Trophoblast cell (in vitro differentiated cells and primary cell): ENCODE data around the gene LYSMD3.

Source experiments
- DNase-seq, 2 donors: peaks; one replicate each; pipeline ENCODE4 v3.0.0-alpha.2; 2016
- H2AFZ ChIP-seq: 2 replicates; pipeline ENCODE4 v1.6.1; 2013; ENCODE audit warnings: low read length, moderate library complexity, mild to moderate bottlenecking; ENCODE audit not compliant: insufficient read depth, poor library complexity
- H2AK5ac ChIP-seq: 2 replicates; pipeline ENCODE4 v1.6.1; 2013; ENCODE audit warnings: mild to moderate bottlenecking, low read length
- H2BK120ac ChIP-seq: 2 replicates; pipeline ENCODE4 v1.6.1; 2013; ENCODE audit warnings: low read length, mild to moderate bottlenecking, moderate library complexity; ENCODE audit not compliant: insufficient read depth, poor library complexity
- H2BK12ac ChIP-seq: 2 replicates; pipeline ENCODE4 v1.6.1; 2013; ENCODE audit warnings: mild to moderate bottlenecking, low read length, moderate library complexity
- H2BK5ac ChIP-seq: 2 replicates; pipeline ENCODE4 v1.6.1; 2013; ENCODE audit warnings: low read length, low read depth, moderate library complexity, mild to moderate bottlenecking; ENCODE audit not compliant: poor library complexity
- H3K14ac ChIP-seq: 2 replicates; pipeline ENCODE4 v1.6.1; 2013; ENCODE audit warnings: mild to moderate bottlenecking, low read length
- H3K18ac ChIP-seq: 2 replicates; pipeline ENCODE4 v1.6.1; 2013; ENCODE audit warnings: mild to moderate bottlenecking, low read length
- H3K23ac ChIP-seq: 2 replicates; pipeline ENCODE4 v1.6.1; 2013; ENCODE audit warnings: low read length
- H3K27ac ChIP-seq: 2 replicates; pipeline ENCODE4 v1.5.1; 2013; ENCODE audit warnings: low read depth, mild to moderate bottlenecking, inconsistent platforms, low read length, moderate library complexity
- H3K27me3 ChIP-seq: 2 replicates; pipeline ENCODE4 v1.6.1; 2013; ENCODE audit warnings: inconsistent platforms, mild to moderate bottlenecking, low read length, moderate library complexity; ENCODE audit not compliant: insufficient read depth
- H3K36me3 ChIP-seq, 2 experiments: 1 replicate in 1 of 2; 2 replicates in 1 of 2; pipeline ENCODE4 v1.6.1; 2013; ENCODE audit warnings: low read length in 2 of 2, mild to moderate bottlenecking in 2 of 2, moderate library complexity in 1 of 2; ENCODE audit not compliant: insufficient read depth in 2 of 2, control insufficient read depth in 1 of 2
- H3K4ac ChIP-seq: 2 replicates; pipeline ENCODE4 v1.6.1; 2013; ENCODE audit warnings: low read depth, mild to moderate bottlenecking, low read length, moderate library complexity
- H3K4me1 ChIP-seq, 2 experiments: 1 replicate in 1 of 2; 2 replicates in 1 of 2; pipeline ENCODE4 v1.6.1; 2013; ENCODE audit warnings: low read length in 2 of 2, mild to moderate bottlenecking in 2 of 2, moderate library complexity in 1 of 2; ENCODE audit not compliant: insufficient read depth in 2 of 2, control insufficient read depth in 1 of 2
- H3K4me2 ChIP-seq: 2 replicates; pipeline ENCODE4 v1.6.1; 2013; ENCODE audit warnings: inconsistent platforms, mild to moderate bottlenecking, low read length, moderate library complexity
- H3K4me3 ChIP-seq: 2 replicates; pipeline ENCODE4 v1.5.1; 2013; ENCODE audit warnings: mild to moderate bottlenecking, low read depth, low read length, inconsistent platforms
- H3K79me1 ChIP-seq: one replicate; pipeline ENCODE4 v1.6.1; 2013; ENCODE audit warnings: low read length
- H3K79me2 ChIP-seq: 2 replicates; pipeline ENCODE4 v1.6.1; 2013; ENCODE audit warnings: low read length, mild to moderate bottlenecking; ENCODE audit not compliant: control insufficient read depth, insufficient read depth, poor library complexity
- H3K9ac ChIP-seq: 2 replicates; pipeline ENCODE4 v1.6.1; 2013; ENCODE audit warnings: mild to moderate bottlenecking, low read length
- H3K9me3 ChIP-seq: 2 replicates; pipeline ENCODE4 v1.6.1; 2013; ENCODE audit warnings: low read depth, mild to moderate bottlenecking, control low read depth, inconsistent platforms, low read length; ENCODE audit not compliant: insufficient read depth
- H4K12ac ChIP-seq: 2 replicates; pipeline ENCODE4 v1.6.1; 2013; ENCODE audit warnings: low read depth, mild to moderate bottlenecking, low read length, moderate library complexity
- H4K8ac ChIP-seq: 2 replicates; pipeline ENCODE4 v1.6.1; 2013; ENCODE audit warnings: low read depth, mild to moderate bottlenecking, low read length, moderate library complexity
- H4K91ac ChIP-seq: one replicate; pipeline ENCODE4 v1.6.1; 2013; ENCODE audit warnings: low read depth, mild to moderate bottlenecking, low read length, moderate library complexity
- WGBS: extraction: QIAGEN DNeasy Blood & Tissue Kit; methylation state at CpG from one replicate; pipeline ENCODE4 v1.1.7; 2013; ENCODE audit warnings: missing lambda C conversion rate; ENCODE audit not compliant: insufficient read length, insufficient coverage; ENCODE audit errors: extremely low coverage; 5-methylcytosine and 5-hydroxymethylcytosine counted together

The LYSMD3 gene

DNA sequence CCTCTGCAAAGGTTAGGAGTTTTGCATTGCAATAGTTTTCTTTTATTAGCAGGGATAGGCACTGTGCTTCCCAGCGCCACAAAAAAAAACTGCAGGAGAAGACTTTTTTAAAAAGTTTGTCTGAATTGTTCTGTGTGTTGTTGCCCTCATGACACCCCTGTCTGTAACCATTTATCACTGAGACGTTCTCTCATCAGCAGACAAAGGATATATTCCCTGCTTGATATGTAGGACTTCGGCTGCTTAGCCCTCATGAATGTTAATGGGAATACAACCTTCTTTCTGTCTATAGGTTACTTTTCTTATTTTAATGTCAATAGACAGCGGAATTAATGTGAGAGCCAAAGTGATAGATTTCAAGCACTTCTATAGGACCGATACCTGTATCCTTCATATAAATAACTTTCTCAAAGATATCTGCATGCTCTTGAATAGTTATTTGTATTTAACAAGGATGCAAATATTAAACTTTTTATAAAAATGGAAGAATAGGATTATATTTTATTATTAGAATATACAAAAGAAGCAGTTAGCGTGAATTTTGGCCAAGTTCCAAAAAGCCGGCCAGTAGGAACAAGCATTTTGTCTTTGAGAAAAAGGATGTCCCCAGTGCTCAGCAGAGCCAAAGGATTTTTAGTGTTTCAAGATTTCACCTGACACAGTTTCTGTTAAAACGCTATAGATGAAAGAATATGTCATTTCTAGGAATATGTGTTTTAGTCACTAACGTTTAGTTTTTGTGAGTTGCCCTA lies 1.5 kb upstream of the LYSMD3 start:
- no peaks in the 10 kb centered on the region for H3K36me3 ChIP-seq
- no peaks in the 10 kb centered on the region for H3K27me3 ChIP-seq
- no peak overlapping the region for H3K18ac ChIP-seq
- no peak overlapping the region for H3K9ac ChIP-seq
- H3K9me3 ChIP-seq = no peaks in the 10 kb centered on the region
- no peak overlapping the region for H2BK12ac ChIP-seq
- H2AFZ ChIP-seq = no peak overlapping the region
- no peak overlapping the region for H3K4ac ChIP-seq
- H2BK120ac ChIP-seq = no peak overlapping the region
- H3K27ac ChIP-seq = no peak overlapping the region
- H3K23ac ChIP-seq = no peak overlapping the region
- no peak overlapping the region for H3K14ac ChIP-seq
- no peaks in the 10 kb centered on the region for H3K4me1 ChIP-seq
- no peak overlapping the region for H3K4me3 ChIP-seq
- H4K8ac ChIP-seq = no peak overlapping the region
- WGBS = no CpG with 5 or more reads among the region's 9 CpGs
- DNase-seq = no peak
- H3K79me1 ChIP-seq = peaks cover 6% of the 10 kb centered on the region
- H4K12ac ChIP-seq = no peak overlapping the region
- H3K79me2 ChIP-seq = peaks cover 7% of the 10 kb centered on the region
- no peak overlapping the region for H2BK5ac ChIP-seq
- no peak overlapping the region for H3K4me2 ChIP-seq
- no peak overlapping the region for H4K91ac ChIP-seq
- no peak overlapping the region for H2AK5ac ChIP-seq

DNA sequence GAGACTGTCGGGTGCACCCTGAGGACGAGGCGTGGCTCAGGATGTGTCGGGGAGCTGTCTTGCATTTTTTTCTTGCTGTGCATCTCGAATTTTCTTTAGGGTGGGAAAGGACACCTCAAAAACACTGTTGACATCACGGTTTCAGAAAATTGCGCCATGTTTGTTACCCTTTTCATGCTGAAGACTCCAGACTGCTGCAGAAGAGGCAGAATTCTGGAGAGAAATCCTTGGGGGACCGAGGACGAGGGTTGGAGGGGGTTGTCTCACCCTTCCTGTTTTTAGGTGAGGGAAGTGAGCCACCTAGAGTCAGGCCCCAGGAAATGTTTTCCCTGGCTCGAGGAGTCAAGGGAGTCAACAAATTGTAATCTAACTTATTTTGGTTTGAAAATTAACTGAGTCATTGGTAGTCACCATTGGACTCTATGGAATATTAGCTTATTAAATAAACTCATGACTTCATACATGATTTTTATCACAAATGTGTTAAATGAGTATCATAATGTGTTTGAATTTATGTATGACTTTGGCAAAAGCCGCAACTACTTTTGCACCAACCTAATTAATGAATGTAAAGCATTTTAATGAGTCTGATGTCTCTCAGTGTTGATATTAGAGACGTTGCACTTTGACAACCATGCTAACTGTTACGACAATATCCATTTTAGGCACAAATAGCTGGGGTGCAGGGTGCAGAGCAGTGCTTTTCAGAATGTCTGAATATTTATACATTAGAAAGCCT lies 724 bp upstream of the LYSMD3 start:
- Histone ChIP-seq H2BK5ac (peak overlapping the region; percentile 55), H3K79me1 (peaks cover 6% of the 10 kb centered on the region), H3K18ac (peak overlapping the region; percentile 80), H4K91ac (peak overlapping the region; percentile 53), H4K12ac (peak overlapping the region; percentile 24), H2BK12ac (no peak overlapping the region), H3K27me3 (no peaks in the 10 kb centered on the region), H3K14ac (peak overlapping the region; percentile 76), H3K36me3 (peaks cover 0 to 3% of the 10 kb centered on the region in 2 experiments), H3K27ac (no peak overlapping the region), H4K8ac (peak overlapping the region; percentile 88), H3K4ac (no peak overlapping the region), H2BK120ac (no peak overlapping the region), H2AFZ (peak overlapping the region; percentile 90), H3K9me3 (no peaks in the 10 kb centered on the region), H3K4me1 (no peaks in the 10 kb centered on the region), H3K9ac (peak overlapping the region; percentile 78), H3K4me2 (peak overlapping the region; percentile 73), H3K23ac (no peak overlapping the region), H3K4me3 (peak overlapping the region; percentile 94), H3K79me2 (peaks cover 7% of the 10 kb centered on the region), H2AK5ac (no peak overlapping the region)
- WGBS = no CpG with 5 or more reads among the region's 13 CpGs
- peak; percentile 44 to 83 for DNase-seq

DNA sequence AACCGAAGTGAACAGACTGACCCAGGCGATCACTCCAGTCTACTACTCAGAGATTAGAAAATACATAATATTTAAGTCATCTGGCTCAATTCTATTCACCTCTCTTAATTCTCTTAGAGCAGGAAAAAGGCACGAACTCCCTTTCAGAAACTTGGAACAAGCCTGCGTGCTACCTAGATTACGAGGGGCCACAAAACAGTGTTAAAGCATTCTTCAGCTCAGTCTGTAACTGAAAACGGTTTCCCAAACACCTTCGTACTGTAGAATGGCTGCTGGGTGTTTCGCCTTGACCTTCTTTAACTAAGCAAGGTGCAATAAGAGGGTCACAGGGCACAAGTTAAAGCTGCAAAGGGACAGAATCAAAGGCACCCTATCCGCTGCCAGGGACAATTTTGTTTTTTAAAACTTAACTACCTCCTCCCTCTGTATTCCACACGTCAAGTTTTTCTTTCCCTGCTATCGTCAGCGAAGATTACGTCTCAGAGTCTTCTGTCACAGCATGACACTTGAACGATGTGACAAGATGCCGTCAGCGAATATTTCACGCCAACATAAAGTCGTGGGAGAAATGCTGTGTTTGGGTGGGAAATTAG lies 687 bp downstream of the LYSMD3 start:
- H3K4ac ChIP-seq = peak overlapping the region; percentile 55
- peak; percentile 11 to 56 for DNase-seq
- no CpG with 5 or more reads among the region's 18 CpGs for WGBS
- peak overlapping the region; percentile 71 for H4K91ac ChIP-seq
- peak overlapping the region; percentile 99 for H3K9ac ChIP-seq
- peak overlapping the region; percentile 49 for H3K27ac ChIP-seq
- peak overlapping the region; percentile 94 for H3K14ac ChIP-seq
- peak overlapping the region; percentile 93 for H4K8ac ChIP-seq
- peak overlapping the region; percentile 82 for H2AFZ ChIP-seq
- H3K79me2 ChIP-seq = peaks cover 7% of the 10 kb centered on the region
- peak overlapping the region; percentile 94 for H3K18ac ChIP-seq
- H3K4me1 ChIP-seq = no peaks in the 10 kb centered on the region
- peak overlapping the region; percentile 98 for H3K4me3 ChIP-seq
- H2BK120ac ChIP-seq = peak overlapping the region; percentile 67
- no peaks in the 10 kb centered on the region for H3K27me3 ChIP-seq
- no peaks in the 10 kb centered on the region for H3K9me3 ChIP-seq
- no peak overlapping the region for H4K12ac ChIP-seq
- peak overlapping the region; percentile 98 for H3K4me2 ChIP-seq
- H3K79me1 ChIP-seq = peaks cover 6% of the 10 kb centered on the region
- H2BK12ac ChIP-seq = no peak overlapping the region
- H3K36me3 ChIP-seq = peaks cover 0 to 5% of the 10 kb centered on the region in 2 experiments
- H2AK5ac ChIP-seq = no peak overlapping the region
- no peak overlapping the region for H2BK5ac ChIP-seq
- H3K23ac ChIP-seq = peak overlapping the region; percentile 64

DNA sequence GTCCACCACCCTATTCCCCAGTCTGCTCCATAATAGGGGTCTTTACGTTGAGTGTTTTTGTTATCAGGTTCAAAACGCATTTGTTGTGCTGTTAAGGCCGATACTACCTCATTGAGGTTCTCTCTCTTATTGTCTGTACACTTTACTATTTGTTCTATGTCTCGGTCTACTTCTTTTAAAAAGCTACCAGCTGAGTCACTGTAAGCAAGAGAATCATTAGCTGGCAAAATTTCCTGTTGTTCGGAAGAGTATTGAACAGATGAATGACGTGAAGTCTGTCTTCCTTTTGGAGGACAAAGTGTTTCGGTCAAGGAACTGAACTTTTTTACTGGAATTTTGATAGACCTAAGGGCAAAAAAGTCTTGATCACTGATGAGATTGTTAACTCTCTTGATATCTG lies 10.3 kb downstream of the LYSMD3 start:
- H2BK5ac ChIP-seq = no peak overlapping the region
- H4K8ac ChIP-seq = no peak overlapping the region
- H3K9me3 ChIP-seq = no peaks in the 10 kb centered on the region
- no peak overlapping the region for H2AFZ ChIP-seq
- H3K79me2 ChIP-seq = no peaks in the 10 kb centered on the region
- H3K4ac ChIP-seq = no peak overlapping the region
- H3K4me3 ChIP-seq = no peak overlapping the region
- no CpG with 5 or more reads among the region's 7 CpGs for WGBS
- no peak for DNase-seq
- H3K4me1 ChIP-seq = no peaks in the 10 kb centered on the region
- no peak overlapping the region for H3K14ac ChIP-seq
- no peak overlapping the region for H3K4me2 ChIP-seq
- H3K23ac ChIP-seq = no peak overlapping the region
- H2BK12ac ChIP-seq = no peak overlapping the region
- no peak overlapping the region for H4K91ac ChIP-seq
- H3K9ac ChIP-seq = no peak overlapping the region
- H4K12ac ChIP-seq = no peak overlapping the region
- H3K79me1 ChIP-seq = no peaks in the 10 kb centered on the region
- H2AK5ac ChIP-seq = no peak overlapping the region
- no peak overlapping the region for H2BK120ac ChIP-seq
- no peak overlapping the region for H3K18ac ChIP-seq
- H3K27ac ChIP-seq = no peak overlapping the region
- H3K36me3 ChIP-seq = peaks cover 3 to 6% of the 10 kb centered on the region in 2 experiments
- no peaks in the 10 kb centered on the region for H3K27me3 ChIP-seq
